Neural cell (in vitro differentiated cells): Measurements from ENCODE around the gene PHYHD1. TPM values are rescaled to one million over a fixed set of nuclear protein-coding genes. Genes with fewer than 3 reads are reported as not detected.

Source experiments
- H2AFZ ChIP-seq: fragments of 200-600, 300-800 bp; sonication (generic), shearing (Covaris generic); 2 replicates; pipeline ENCODE4 v1.6.0; 2014; ENCODE audit warnings: low read depth, mild to moderate bottlenecking, antibody characterized with exemption, low read length, moderate library complexity
- H3F3A ChIP-seq: fragments of 200-600 bp; shearing (Covaris generic); 2 replicates; pipeline ENCODE4 v1.6.1; 2016; ENCODE audit warnings: mild to moderate bottlenecking, moderate library complexity, mixed read lengths, antibody characterized with exemption, low read length; ENCODE audit not compliant: insufficient read depth, poor library complexity, severe bottlenecking
- H3K27ac ChIP-seq: fragments of 200-600, 300-800 bp; sonication (generic), shearing (Covaris generic); 2 replicates; pipeline ENCODE4 v1.5.1; 2014; ENCODE audit warnings: mild to moderate bottlenecking, low read length, moderate library complexity
- H3K27me3 ChIP-seq: fragments of 300-800, 200-600 bp; sonication (generic), shearing (Covaris generic); 2 replicates; pipeline ENCODE4 v1.6.0; 2014; ENCODE audit warnings: mild to moderate bottlenecking, low read depth, low read length, moderate library complexity; ENCODE audit not compliant: insufficient read depth
- H3K36me3 ChIP-seq: fragments of 300-800, 200-600 bp; sonication (generic), shearing (Covaris generic); 2 replicates; pipeline ENCODE4 v1.5.1; 2014; ENCODE audit warnings: mild to moderate bottlenecking, antibody characterized with exemption, low read length, moderate library complexity; ENCODE audit not compliant: insufficient read depth
- H3K4me2 ChIP-seq: fragments of 300-800, 200-600 bp; sonication (generic), shearing (Covaris generic); 2 replicates; pipeline ENCODE4 v1.6.0; 2014; ENCODE audit warnings: mild to moderate bottlenecking, low read length
- H3K4me3 ChIP-seq: fragments of 300-800, 200-600 bp; sonication (generic), shearing (Covaris generic); 2 replicates; pipeline ENCODE4 v1.5.1; 2014; ENCODE audit warnings: mild to moderate bottlenecking, low read length, moderate library complexity
- H3K79me2 ChIP-seq: fragments of 200-600 bp; shearing (Covaris generic); replicated peaks from 2 replicates; pipeline ENCODE4 v1.6.0; 2014; ENCODE audit warnings: mild to moderate bottlenecking, low read length, moderate library complexity; ENCODE audit not compliant: insufficient read depth
- H3K9ac ChIP-seq: fragments of 300-800, 200-600 bp; sonication (generic), shearing (Covaris generic); 2 replicates; pipeline ENCODE4 v1.6.1; 2016; ENCODE audit warnings: mild to moderate bottlenecking, low read length, mixed read lengths
- H3K9me2 ChIP-seq: fragments of 200-600 bp; shearing (Covaris generic); 2 replicates; pipeline ENCODE4 v1.6.1; 2016; ENCODE audit warnings: mild to moderate bottlenecking, low read length, mixed read lengths; ENCODE audit not compliant: insufficient read depth
- H3K9me3 ChIP-seq: fragments of 200-600, 300-800 bp; sonication (generic), shearing (Covaris generic); 2 replicates; pipeline ENCODE4 v1.6.1; 2016; ENCODE audit warnings: mild to moderate bottlenecking, mixed run types, low read length, moderate library complexity, mixed read lengths
- H4K20me1 ChIP-seq: fragments of 200-600 bp; shearing (Covaris generic); 2 replicates; pipeline ENCODE4 v1.6.1; 2016; ENCODE audit warnings: mild to moderate bottlenecking, mixed run types; ENCODE audit not compliant: insufficient read depth
- CTCF ChIP-seq: fragments of 450-650 bp; IDR thresholded peaks from 2 replicates; pipeline ENCODE4 v1.5.1; 2014; ENCODE audit warnings: antibody characterized with exemption, mild to moderate bottlenecking, moderate library complexity; ENCODE audit not compliant: poor library complexity, severe bottlenecking
- EP300 ChIP-seq: fragments of 450-650 bp; conservative IDR thresholded peaks from 2 replicates; pipeline ENCODE4 v1.6.1; 2014; ENCODE audit warnings: antibody characterized with exemption, mild to moderate bottlenecking, moderate library complexity; ENCODE audit not compliant: poor library complexity, severe bottlenecking
- EZH2 ChIP-seq: fragments of 200-600, 300-800 bp; shearing (Covaris generic), sonication (generic); IDR thresholded peaks from 2 replicates; pipeline ENCODE4 v1.6.1; 2014; ENCODE audit warnings: antibody characterized with exemption, low read length, borderline replicate concordance, mild to moderate bottlenecking; ENCODE audit not compliant: insufficient read depth, poor library complexity, severe bottlenecking
- MXI1 ChIP-seq: fragments of 450-650 bp; conservative IDR thresholded peaks from 2 replicates; pipeline ENCODE4 v1.6.1; 2014; ENCODE audit warnings: antibody characterized with exemption, mild to moderate bottlenecking; ENCODE audit not compliant: poor library complexity, severe bottlenecking
- POLR2AphosphoS5 ChIP-seq: IDR thresholded peaks from 2 replicates; pipeline ENCODE4 v1.6.1; 2012
- RAD21 ChIP-seq: fragments of 450-650 bp; conservative IDR thresholded peaks from 2 replicates; pipeline ENCODE4 v1.6.1; 2014; ENCODE audit warnings: antibody characterized with exemption, mild to moderate bottlenecking, moderate library complexity
- REST ChIP-seq: IDR thresholded peaks from 2 replicates; pipeline ENCODE4 v1.6.1; 2012; ENCODE audit warnings: borderline replicate concordance
- SMC3 ChIP-seq: fragments of 450-650 bp; conservative IDR thresholded peaks from 2 replicates; pipeline ENCODE4 v1.6.1; 2014; ENCODE audit warnings: antibody characterized with exemption, mild to moderate bottlenecking, moderate library complexity; ENCODE audit not compliant: poor library complexity
- TAF1 ChIP-seq: IDR thresholded peaks from 2 replicates; pipeline ENCODE4 v1.6.1; 2012; ENCODE audit warnings: low read depth
- polyA plus RNA-seq: library from polyadenylated mRNA; depleted of rRNA; stranded (reverse); fragments of >200 nt; gene quantifications from 2 replicates; pipeline ENCODE4 v1.2.3, GENCODE V29; 2014

PHYHD1 gene
- polyA plus RNA-seq, 1 donor from 2014 or later: not detected

GRCh38 chr9:128987805-128988204 lies 67.0 kb downstream of the PHYHD1 start:
- no peak overlapping the region for H3K9ac ChIP-seq
- TF ChIP-seq REST: no peak
- no peak for TF ChIP-seq RAD21
- no peak for TF ChIP-seq TAF1
- TF ChIP-seq POLR2AphosphoS5: no peak
- no peak for TF ChIP-seq SMC3
- TF ChIP-seq CTCF: no peak
- TF ChIP-seq EZH2: no peak
- no peak for TF ChIP-seq EP300
- TF ChIP-seq MXI1: no peak
- H3K4me3 ChIP-seq: no peak overlapping the region
- no peak overlapping the region for H2AFZ ChIP-seq
- H3K27ac ChIP-seq: no peak overlapping the region
- no peaks in the 10 kb centered on the region for H3F3A ChIP-seq
- H3K36me3 ChIP-seq: no peaks in the 10 kb centered on the region
- no peaks in the 10 kb centered on the region for H3K79me2 ChIP-seq
- H3K4me2 ChIP-seq: no peak overlapping the region
- H3K9me3 ChIP-seq: no peaks in the 10 kb centered on the region
- H4K20me1 ChIP-seq: no peaks in the 10 kb centered on the region
- no peaks in the 10 kb centered on the region for H3K27me3 ChIP-seq
- H3K9me2 ChIP-seq: no peaks in the 10 kb centered on the region

Other genes starting within 250 kb of the PHYHD1 start
- gene SET, start 231.8 kb upstream of the PHYHD1 start, polyA plus RNA-seq: 549 and 855 TPM in 2 replicates
- 0.06 and 1.4 TPM in 2 replicates for gene PKN3, start 218.5 kb upstream of the PHYHD1 start, polyA plus RNA-seq
- gene ZDHHC12, start 196.9 kb upstream of the PHYHD1 start, polyA plus RNA-seq: 0.09 TPM in 1 of 2 replicates, not detected in the other
- gene ZER1, start 149.1 kb upstream of the PHYHD1 start, polyA plus RNA-seq: 30.6 and 32.2 TPM in 2 replicates
- gene TBC1D13, start 133.7 kb upstream of the PHYHD1 start, polyA plus RNA-seq: 24.4 and 30.0 TPM in 2 replicates
- 60.1 and 61.5 TPM in 2 replicates for gene ENDOG, start 102.5 kb upstream of the PHYHD1 start, polyA plus RNA-seq
- gene SPOUT1, start 91.2 kb upstream of the PHYHD1 start, polyA plus RNA-seq: 26.7 and 34.7 TPM in 2 replicates
- 22.6 and 24.4 TPM in 2 replicates for gene KYAT1, start 39.0 kb upstream of the PHYHD1 start, polyA plus RNA-seq
- gene LRRC8A, start 38.8 kb upstream of the PHYHD1 start, polyA plus RNA-seq: 11.6 and 15.6 TPM in 2 replicates
- 11.3 and 14.4 TPM in 2 replicates for gene DOLK, start 26.6 kb downstream of the PHYHD1 start, polyA plus RNA-seq
- 21.2 and 24.0 TPM in 2 replicates for gene NUP188, start 26.7 kb downstream of the PHYHD1 start, polyA plus RNA-seq
- 128 and 160 TPM in 2 replicates for gene SH3GLB2, start 107.3 kb downstream of the PHYHD1 start, polyA plus RNA-seq
- 42.4 and 73.6 TPM in 2 replicates for gene MIGA2, start 115.6 kb downstream of the PHYHD1 start, polyA plus RNA-seq
- gene DOLPP1, start 160.1 kb downstream of the PHYHD1 start, polyA plus RNA-seq: 31.1 and 31.5 TPM in 2 replicates
- gene CRAT, start 189.8 kb downstream of the PHYHD1 start, polyA plus RNA-seq: 14.3 and 21.2 TPM in 2 replicates
- 50.5 and 62.8 TPM in 2 replicates for gene PTPA, start 190.4 kb downstream of the PHYHD1 start, polyA plus RNA-seq